Measurements from ENCODE around the gene ZCCHC8.
"Not testable (repeated sequence)": the region's sequence is repeated elsewhere in the genome, so short reads cannot be mapped to it uniquely, and the experiment has no call there.

The ZCCHC8 gene

DNA sequence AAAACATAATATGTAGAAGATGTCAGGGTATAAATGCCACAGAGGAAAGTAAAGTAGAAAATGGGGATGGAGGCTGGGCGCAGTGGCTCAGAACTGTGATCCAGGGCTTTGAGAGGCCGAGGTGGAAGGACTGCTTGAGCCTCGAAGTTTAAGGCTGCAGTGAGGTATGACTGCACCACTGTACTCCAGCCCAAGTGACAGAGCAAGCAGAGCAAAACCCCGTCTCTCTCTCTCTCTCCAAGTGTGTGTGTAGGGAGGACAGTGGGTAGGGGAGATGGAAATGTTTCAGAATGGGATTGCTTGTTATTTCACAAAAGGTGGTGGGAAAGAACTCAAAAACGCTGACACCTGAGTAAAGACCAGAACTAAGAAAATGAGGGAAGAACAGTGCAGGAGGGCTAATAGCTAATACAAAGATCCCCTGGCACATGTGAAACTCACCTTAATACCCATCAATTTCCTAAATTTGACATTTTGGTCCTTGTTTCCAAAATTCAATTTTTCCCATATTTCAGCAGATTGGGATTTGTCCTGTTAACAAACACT is 5.7 kb upstream of the ZCCHC8 start:
- DNase-seq = no peak

- no peak for DNase-seq
Observed at GRCh38 chr12:122505419-122506051, 4.8 kb upstream of the ZCCHC8 start.

- DNase-seq = no peak
Observed at GRCh38 chr12:122503783-122504590, 3.3 kb upstream of the ZCCHC8 start.

- no peak for DNase-seq
Observed at GRCh38 chr12:122503147-122503751, 2.5 kb upstream of the ZCCHC8 start.

GRCh38 chr12:122501489-122501989 is 807 bp upstream of the ZCCHC8 start:
- no peak for DNase-seq

DNA sequence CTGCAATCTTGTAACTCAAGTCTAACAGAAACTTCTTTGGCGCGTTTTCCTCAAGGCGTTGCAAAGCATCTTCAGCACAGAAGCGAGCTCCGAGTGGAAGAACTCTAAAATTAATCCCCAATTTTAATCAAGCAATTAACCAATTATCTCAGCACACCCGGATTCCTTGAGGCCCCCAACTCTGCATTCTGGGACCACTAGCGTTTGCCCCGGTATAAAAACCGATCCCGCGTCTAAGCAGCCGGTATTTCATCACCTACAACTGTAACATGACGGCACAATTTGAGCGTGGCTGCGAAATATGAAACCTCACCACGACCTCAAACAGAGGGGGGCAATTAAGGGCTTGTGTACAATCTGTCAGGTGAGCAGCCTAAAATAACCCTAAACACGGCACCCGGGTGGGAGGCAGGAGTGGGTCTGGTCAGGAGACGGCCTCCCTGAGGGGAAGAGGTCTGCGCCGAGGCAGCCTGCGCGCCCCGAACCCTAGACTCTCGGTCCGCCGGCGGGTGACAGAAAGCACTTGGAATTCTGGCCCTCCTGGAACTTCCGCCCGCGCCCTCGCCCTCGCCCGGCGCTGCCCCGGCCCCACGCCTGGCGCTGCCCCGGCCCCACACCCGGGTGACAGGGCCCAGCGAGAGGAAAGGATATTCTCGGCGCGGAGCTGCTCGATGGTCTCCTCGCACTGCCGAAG is 594 bp downstream of the ZCCHC8 start:
- peak; percentile 59 for DNase-seq

DNA sequence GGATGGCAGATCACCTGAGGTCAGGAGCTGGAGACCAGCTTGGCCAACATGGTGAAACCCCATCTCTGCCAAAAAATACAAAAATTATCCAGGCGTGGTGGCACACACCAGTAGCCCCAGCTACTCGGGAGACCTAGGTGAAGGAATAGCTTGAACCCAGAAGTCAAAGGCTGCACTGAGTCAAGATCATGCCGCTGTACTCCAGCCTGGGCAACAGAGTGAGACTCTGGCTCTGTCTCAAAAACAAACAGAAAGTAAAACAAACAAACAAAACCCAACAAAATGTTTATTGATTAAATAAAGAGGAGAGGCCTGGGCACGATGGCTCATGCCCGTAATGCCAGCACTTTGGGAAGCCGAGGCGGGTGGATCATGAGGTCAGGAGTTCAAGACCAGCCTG is 5.5 kb downstream of the ZCCHC8 start:
- DNase-seq = no peak

- not testable (repeated sequence) for DNase-seq
Observed at GRCh38 chr12:122493222-122493621, 7.5 kb downstream of the ZCCHC8 start.

GRCh38 chr12:122491991-122492390 is 8.7 kb downstream of the ZCCHC8 start:
- no peak for DNase-seq

GRCh38 chr12:122489038-122489437 is 11.7 kb downstream of the ZCCHC8 start:
- DNase-seq = no peak

- not testable (repeated sequence) for DNase-seq
Observed at GRCh38 chr12:122487807-122488206, 12.9 kb downstream of the ZCCHC8 start.

- no peak for DNase-seq
Observed at GRCh38 chr12:122486805-122487426, 13.8 kb downstream of the ZCCHC8 start.

DNA sequence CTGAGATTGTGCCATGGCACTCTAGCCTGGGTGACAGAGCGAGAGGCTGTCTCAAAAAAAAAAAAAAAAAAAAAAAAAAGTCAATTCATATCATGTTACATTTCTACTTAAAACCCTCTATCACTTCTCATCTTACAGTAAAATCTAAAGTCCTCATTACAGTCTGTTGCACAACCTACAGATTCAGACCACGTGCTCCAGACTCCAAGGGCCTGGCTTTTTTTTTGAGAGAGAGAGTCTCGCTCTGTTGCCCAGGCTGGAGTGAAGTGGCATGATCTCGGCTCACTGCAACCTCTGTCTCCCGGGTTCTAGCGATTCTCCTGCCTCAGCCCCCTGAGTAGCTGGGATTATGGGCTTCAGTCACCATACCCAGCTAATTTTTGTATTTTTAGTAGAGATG is 14.4 kb downstream of the ZCCHC8 start:
- not testable (repeated sequence) for DNase-seq

DNA sequence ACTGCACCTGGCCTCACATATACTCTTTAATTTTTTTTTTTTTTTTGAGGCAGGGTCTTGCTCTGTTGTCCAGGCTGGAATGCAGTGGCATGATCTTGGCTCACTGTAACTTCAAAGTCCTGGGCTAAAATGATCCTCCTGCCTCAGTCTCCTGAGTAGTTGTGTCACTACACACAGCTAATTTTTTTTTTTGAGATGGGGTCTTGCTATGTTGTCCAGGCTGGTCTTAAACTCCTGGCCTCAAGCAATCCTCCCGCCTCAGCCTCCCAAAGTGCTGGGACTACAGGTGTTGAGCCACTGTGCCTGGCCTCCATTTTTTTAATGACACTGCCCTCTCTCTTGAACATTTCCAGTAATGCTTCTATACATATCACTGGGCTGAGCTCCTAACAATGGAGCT is 16.3 kb downstream of the ZCCHC8 start:
- DNase-seq = not testable (repeated sequence)

DNA sequence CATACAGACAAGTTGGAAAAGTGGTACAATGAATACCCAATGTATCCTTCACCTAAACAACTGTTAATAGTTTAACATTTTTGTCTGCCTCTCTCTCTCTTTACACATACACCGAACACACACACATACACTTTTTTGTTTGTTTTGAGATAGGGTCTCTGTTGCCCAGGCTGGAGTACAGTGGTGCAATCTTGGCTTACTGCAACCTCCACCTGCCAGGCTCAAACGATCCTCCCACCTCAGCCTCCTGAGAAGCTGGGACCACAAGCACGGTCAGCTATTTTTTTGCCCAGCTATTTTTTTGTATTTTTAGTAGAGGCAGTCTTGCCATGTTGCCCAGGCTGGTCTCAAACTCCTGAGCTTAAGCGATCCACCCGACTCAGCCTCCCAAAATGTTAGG is 16.8 kb downstream of the ZCCHC8 start:
- DNase-seq = no peak

DNA sequence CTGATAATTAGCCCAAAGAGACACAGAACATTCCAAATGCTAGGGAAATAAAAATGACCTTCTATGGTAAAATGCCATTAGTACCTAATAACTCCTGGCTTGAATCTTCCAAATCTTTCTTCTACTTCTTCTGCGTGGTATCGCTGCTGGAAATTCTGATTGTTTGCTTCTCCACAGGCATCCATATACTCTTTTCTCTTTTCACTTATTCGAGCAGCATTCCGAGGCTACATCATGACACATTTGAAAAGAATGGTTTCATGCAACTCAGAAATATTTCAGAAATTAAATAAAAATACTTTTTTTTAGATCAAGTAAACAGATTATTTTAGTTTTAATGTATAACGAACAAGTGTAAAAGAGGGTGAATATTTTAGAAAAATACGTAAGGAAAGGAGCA is 18.9 kb downstream of the ZCCHC8 start:
- no peak for DNase-seq

- no peak for DNase-seq
Observed at GRCh38 chr12:122480753-122481152, 20.0 kb downstream of the ZCCHC8 start.

- DNase-seq = no peak
Observed at GRCh38 chr12:122474324-122474716, 26.4 kb downstream of the ZCCHC8 start.

GRCh38 chr12:122473543-122474323 is 27.0 kb downstream of the ZCCHC8 start:
- DNase-seq = peak; percentile 79

- DNase-seq = no peak
Observed at GRCh38 chr12:122471324-122472226, 29.2 kb downstream of the ZCCHC8 start.

DNA sequence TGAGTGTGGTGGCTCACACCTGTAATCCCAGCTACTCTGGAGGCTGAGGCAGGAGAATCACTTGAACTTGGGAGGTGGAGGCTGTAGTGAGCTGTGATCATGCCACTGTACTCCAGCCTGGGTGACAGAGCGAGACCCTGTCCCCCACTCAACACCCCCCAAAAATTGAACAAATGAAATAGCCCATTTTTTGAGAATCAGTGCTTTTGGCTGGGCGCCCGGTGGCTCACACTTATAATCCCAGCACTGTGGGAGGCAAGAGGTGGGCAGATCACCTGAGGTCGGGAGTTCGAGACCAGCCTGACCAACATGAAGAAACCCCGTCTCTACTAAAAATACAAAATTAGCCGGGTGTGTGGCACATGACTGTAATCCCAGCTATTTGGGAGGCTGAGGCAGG is 30.2 kb downstream of the ZCCHC8 start:
- DNase-seq = not testable (repeated sequence)
